GM12878 (cell line): ENCODE measurements around the gene DNAH1.

Source experiments
- CBX5 ChIP-seq: sonication (generic); IDR thresholded peaks from 2 replicates; pipeline ENCODE4 v1.6.1; 2016; ENCODE audit warnings: low read depth, moderate library complexity, mild to moderate bottlenecking, inconsistent platforms
- E2F8 ChIP-seq: fragments of 450-650 bp; IDR thresholded peaks from 2 replicates; pipeline ENCODE4 v1.6.1; 2018; ENCODE audit warnings: mild to moderate bottlenecking, low read depth, moderate library complexity; ENCODE audit not compliant: partially characterized antibody
- LARP7 ChIP-seq: fragments of 450-650 bp; IDR thresholded peaks from 2 replicates; pipeline ENCODE4 v1.6.1; 2017; ENCODE audit warnings: mild to moderate bottlenecking
- MAX ChIP-seq: IDR thresholded peaks from 2 replicates; pipeline ENCODE4 v1.6.1; 2012; ENCODE audit warnings: low read depth, low read length, improper control_type of control experiment
- MYB ChIP-seq: fragments of 150-350 bp; IDR thresholded peaks from 2 replicates; pipeline ENCODE4 v1.6.1; 2014; ENCODE audit warnings: mild to moderate bottlenecking, low read depth, low read length, borderline replicate concordance
- PAX5 ChIP-seq: IDR thresholded peaks from 2 replicates; pipeline ENCODE4 v1.6.1; 2011; ENCODE audit warnings: low read depth, low read length, borderline replicate concordance
- PBX3 ChIP-seq: IDR thresholded peaks from 2 replicates; pipeline ENCODE4 v1.6.1; 2011; ENCODE audit warnings: mild to moderate bottlenecking, low read depth, low read length, moderate library complexity; ENCODE audit not compliant: insufficient replicate concordance
- PML ChIP-seq: IDR thresholded peaks from 2 replicates; pipeline ENCODE4 v1.6.1; 2012; ENCODE audit warnings: low read length, inconsistent platforms
- RAD21 ChIP-seq: IDR thresholded peaks from 2 replicates; pipeline ENCODE4 v1.6.1; 2011; ENCODE audit warnings: mild to moderate bottlenecking, low read depth, low read length, moderate library complexity; ENCODE audit not compliant: insufficient read depth
- SP1 ChIP-seq: IDR thresholded peaks from one replicate; pipeline ENCODE4 v1.6.1; 2011; ENCODE audit warnings: low read depth, low read length
- SREBF2 ChIP-seq: IDR thresholded peaks from 2 replicates; pipeline ENCODE4 v1.6.1; 2012; ENCODE audit warnings: mild to moderate bottlenecking, low read length
- USF1 ChIP-seq: IDR thresholded peaks from 2 replicates; pipeline ENCODE4 v1.6.1; 2011; ENCODE audit warnings: borderline replicate concordance, low read depth, mild to moderate bottlenecking, moderate library complexity, mixed read lengths, low read length; ENCODE audit not compliant: insufficient read depth; ENCODE audit errors: extremely low read length

GRCh38 chr3:52438104-52438376 lies 121.9 kb downstream of the DNAH1 start:
- TF ChIP-seq PBX3 (no peak), USF1 (no peak), E2F8 (no peak), MAX (no peak), SREBF2 (no peak), RAD21 (no peak), MYB (no peak), SP1 (no peak), LARP7 (no peak), PML (no peak), PAX5 (no peak), CBX5 (no peak)
